ENCODE data around the gene MED1.
A peak's percentile ranks its signal among the peaks of the same experiment; 100 is the strongest.
"Not testable (repeated sequence)": the region's sequence is repeated elsewhere in the genome, so short reads cannot be mapped to it uniquely, and the experiment has no call there.

The MED1 gene

DNA sequence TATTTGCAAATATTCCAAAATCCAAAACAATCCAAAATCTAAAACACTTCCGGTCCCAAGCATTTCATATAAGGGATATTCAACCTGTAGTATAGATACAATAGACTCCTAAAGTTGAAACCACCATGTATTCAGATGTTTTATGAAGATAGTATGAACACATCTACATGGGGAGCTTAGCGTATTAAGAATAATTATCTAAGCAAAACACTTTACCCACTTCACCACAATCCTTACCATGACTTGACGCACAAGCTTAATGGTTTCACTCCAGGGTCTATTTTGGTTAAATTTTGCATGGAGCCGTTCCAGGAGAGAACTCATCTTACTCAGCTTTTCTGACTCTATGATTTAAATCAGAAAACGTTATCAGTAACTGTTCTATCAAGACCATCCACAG, 3.5 kb downstream of the MED1 start:
- no peak for DNase-seq (ENCODE audit: extremely low spot score, insufficient read length, low read depth)
- no peak for FAIRE-seq

DNA sequence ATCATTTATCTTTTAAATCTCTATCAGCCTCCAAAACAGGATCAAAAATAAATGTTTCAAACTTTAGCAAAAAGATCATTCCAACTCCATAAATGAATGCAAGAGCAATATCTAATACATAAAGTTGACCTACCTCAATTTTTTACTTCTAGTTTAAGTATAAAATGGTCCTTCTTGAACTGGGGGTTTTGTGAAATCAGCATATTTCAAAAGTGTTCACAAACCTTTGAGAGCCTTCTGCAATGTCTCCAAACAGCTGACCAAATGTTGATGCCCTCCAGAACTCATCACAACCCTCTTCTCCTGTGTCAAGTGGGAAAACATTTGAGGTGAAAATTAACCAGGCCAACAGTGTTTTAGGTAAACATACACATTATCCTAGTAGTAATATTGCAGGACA, 7.7 kb downstream of the MED1 start:
- DNase-seq (ENCODE audit: extremely low spot score, insufficient read length, low read depth) (no peak), FAIRE-seq (no peak)

GRCh38 chr17:39439868-39440267, 11.2 kb downstream of the MED1 start:
- FAIRE-seq = not testable (repeated sequence)

GRCh38 chr17:39429600-39429999, 21.5 kb downstream of the MED1 start:
- no peak for DNase-seq (ENCODE audit: extremely low spot score, insufficient read length, low read depth)
- no peak for FAIRE-seq

More at GRCh38 chr17:39439868-39440267, 11.2 kb downstream of the MED1 start:
- not testable (repeated sequence) for DNase-seq (ENCODE audit: extremely low spot score, insufficient read length, low read depth)

- DNase-seq (ENCODE audit: extremely low spot score, insufficient read length, low read depth) (no peak), FAIRE-seq (no peak)
Observed at GRCh38 chr17:39416141-39416540, 34.9 kb downstream of the MED1 start.

GRCh38 chr17:39410279-39410678, 40.8 kb downstream of the MED1 start:
- DNase-seq (ENCODE audit: extremely low spot score, insufficient read length, low read depth) = no peak
- no peak for FAIRE-seq

GRCh38 chr17:39408360-39408759, 42.7 kb downstream of the MED1 start:
- DNase-seq (ENCODE audit: extremely low spot score, insufficient read length, low read depth) = no peak
- no peak for FAIRE-seq

DNA sequence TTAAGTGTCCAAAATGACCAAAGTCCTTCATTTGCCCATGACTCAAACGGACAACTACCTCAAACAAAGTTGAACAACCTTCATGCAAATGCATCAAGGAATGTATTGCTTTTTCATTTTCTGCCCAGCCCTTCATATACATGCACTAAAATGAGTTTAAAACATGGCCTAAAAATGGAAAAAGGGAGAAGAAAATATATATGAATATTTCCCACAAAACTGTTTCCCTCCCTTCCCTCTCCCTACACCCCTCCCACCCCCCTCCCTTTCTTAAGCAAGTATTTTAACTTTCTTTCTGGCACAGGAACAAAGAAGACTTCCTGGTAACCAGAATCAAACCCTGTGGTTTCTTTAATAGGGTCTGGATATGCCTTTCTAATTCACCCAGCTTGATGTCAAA, 44.1 kb downstream of the MED1 start:
- DNase-seq (ENCODE audit: extremely low spot score, insufficient read length, low read depth) = no peak
- no peak for FAIRE-seq

- DNase-seq (ENCODE audit: extremely low spot score, insufficient read length, low read depth) = no peak
- FAIRE-seq = no peak
Observed at GRCh38 chr17:39405436-39405835, 45.6 kb downstream of the MED1 start.

DNA sequence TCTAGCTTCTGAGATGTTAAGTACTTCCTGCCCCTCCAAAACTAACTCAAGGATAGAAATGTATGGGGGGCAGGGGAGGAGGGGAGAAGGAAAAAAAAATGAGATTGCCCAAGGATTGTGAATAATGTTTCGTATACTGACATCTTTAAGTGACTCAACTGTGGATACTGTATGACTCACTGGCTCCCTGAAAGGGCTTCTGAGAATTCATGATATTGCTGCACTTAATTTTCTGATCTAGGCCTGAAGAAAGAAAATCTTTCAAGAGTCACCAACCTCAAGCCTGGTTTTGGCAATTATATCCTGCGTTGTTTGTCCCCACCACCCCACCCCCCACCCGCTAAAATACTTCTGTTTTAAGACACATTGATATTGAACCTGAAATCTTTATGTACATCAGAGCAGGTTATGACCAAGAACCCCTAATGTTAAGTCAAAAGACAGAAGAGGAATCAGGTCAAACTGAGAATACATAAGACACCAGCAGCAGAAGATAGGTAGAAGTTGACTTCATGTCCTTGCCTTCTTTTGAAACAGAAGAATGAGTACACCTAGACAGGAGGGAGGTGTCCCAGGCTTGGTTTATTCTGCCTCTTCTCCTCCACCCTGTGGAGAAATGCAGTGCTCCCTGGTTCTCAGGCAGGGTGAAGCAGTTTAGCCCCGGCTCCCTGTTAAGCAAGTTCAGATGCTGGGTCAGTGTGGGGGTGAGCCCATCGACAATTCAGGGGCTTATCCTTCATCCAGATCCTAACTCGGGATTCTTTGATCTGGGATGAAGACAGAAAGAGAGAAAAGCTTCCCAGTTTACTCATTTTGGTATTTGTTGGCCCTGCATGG, 46.3 kb downstream of the MED1 start:
- DNase-seq (ENCODE audit: extremely low spot score, insufficient read length, low read depth) (no peak), FAIRE-seq (no peak)

DNA sequence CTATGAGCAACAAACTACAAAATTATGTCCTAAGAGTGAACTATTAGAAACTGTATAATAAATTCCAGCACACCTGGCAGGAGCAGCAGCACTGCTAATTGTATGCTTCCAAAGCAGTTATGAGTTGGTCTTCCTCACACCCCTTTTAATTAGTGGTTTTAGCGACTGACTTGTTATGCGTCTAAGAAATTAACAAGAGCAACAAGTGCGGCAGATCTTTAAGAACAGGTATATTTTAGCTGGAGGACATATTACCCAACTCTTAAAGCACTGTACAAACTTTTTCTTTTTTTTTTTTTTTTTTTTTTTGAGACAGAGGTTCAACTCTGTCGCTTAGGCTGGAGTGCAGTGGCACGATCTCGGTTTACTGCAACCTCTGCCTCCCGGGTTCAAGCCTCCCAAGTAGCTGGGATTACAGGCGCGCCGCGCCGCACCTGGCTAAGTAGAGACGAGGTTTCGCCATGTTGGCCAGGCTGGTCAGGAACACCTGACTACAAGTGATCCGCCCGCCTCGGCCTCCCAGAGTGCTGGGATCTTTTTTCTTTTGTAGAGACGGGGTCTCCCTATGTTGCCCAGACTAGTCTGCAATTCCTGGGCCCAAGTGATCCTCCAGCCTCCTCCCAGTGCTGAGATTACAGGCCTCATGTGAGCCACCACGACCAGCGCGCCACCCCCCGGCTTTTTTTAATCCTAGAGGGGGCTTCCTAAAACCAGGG, 48.0 kb downstream of the MED1 start:
- no peak for DNase-seq (ENCODE audit: extremely low spot score, insufficient read length, low read depth)
- FAIRE-seq = no peak

GRCh38 chr17:39402244-39402889, 48.7 kb downstream of the MED1 start:
- FAIRE-seq (peak; percentile 92), DNase-seq (ENCODE audit: extremely low spot score, insufficient read length, low read depth) (peak; percentile 88)

DNA sequence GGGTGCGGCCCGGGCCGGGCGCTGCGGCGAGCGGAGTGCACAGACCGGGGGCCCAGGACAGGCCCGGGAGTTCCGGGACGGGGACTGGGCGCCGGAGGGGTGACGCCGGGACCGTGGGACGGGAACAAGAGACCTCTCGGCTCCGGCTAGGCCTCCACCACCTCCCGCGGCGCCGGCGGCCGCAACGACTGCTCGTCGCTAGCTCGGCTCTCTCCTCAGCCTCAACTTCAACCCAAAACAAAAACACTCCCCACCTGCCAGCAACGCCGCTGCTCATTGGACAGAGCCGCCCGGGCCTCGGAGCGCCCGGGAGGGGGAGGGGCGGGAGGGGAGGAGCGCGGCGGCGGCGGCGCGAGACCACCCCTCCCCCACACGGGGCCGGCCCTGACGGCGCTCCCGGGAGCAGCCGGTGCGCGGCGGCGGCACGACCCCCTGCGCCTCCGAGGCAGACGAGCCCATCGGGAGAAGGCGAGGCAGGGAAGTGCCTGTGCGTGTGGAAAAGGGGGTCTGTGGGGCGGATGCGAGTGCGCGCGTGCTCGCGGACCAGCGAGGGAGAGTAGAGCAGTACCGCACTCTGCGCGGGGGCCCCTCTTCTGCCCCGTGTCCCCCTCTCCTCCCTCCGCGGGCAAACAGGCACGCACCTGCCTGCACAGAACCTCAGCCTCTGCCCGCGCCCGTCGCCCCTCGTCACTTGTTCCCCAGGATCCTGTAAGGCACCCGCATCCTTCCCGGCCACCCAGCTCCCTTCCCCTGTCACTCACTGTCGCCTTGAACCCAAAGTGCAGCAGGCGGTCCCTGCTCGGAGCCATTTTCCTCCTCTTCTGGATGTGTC, 49.4 kb downstream of the MED1 start, which contains the start of gene FBXL20:
TSS of gene FBXL20 (minus strand) at position 215 of the 832 bp plus-strand sequence. CDS start 224 bp downstream, outside the sequence.
- FAIRE-seq = peak; percentile 84
- peak; percentile 94 for DNase-seq (ENCODE audit: extremely low spot score, insufficient read length, low read depth)

DNA sequence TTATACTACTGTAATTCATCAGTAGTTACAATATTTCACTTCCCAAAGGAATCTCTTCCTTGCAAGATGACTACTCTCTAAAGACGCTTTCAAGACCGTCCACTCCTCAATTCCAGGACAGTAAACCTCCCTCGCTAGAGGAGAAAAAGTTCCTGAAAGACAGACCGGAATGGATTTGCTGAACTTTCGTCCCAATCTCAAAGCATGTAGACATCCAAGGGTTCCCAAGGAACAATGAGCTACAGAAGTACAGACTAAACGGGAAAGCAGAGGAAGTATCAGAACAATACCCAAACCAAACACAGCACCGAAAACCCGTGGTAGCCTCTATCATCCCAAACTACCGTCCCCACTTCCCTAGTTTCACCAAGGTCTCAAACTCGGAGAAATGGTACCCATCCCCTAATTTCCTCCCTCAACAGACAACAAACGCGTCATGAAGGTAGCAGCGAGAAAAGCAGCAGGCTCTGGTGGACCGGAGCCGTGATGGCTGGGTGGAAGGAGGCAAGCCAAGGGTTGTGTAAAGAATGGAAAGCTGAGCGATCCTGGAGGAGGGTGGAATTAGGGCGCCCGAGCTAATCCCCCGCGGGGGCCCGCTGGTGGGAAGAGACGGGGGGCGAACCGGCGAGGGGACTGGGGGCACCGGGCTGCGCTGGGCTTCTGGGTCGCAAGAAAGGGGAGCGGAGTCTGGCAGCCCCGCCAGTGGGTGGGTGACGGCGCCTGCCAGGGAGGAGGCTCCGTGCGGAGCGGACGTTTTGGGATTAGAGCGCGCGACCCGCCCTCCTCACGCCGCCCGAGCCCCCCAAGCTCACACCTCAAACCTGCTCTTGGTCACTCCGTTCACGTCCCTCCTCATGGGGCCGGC, 50.3 kb downstream of the MED1 start:
- FAIRE-seq = no peak
- no peak for DNase-seq (ENCODE audit: extremely low spot score, insufficient read length, low read depth)

DNA sequence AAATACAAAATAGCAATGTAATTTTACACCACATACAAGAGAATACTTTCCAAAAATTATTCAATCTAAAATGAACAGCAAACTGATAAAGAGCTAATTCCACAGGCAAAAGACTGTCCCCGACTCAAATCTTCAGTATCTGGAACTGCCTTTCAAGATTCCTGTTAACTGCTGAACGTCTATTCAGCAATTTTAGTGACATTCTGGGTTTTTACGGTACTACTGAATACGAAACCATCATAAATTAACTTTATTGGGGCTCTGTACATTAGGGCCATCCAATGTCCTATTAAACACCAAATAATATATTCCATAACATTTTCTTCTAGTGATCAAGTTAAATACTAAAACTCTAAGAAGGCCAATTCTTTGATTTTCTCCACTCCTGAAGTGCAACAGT, 51.3 kb downstream of the MED1 start:
- DNase-seq (ENCODE audit: extremely low spot score, insufficient read length, low read depth) = no peak
- FAIRE-seq = no peak

GRCh38 chr17:39393736-39394135, 57.3 kb downstream of the MED1 start:
- no peak for DNase-seq (ENCODE audit: extremely low spot score, insufficient read length, low read depth)
- no peak for FAIRE-seq

DNA sequence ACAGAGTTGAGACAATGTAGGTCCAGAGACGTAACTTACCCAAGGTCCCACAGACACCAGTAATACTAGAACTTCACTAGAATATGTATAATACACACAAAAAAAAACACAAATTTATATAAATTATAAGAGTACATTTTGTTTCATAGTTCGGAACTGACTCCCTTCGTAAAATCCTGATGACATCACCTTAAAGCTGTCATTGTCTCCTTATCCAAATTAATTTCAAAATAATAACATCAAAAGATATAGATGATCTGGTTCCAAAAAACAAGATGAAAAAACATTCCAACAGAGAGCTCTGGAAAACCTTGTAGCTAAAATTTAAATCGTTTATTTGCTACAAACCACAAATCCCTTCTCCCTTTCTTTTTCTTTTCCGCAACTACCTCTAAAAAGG, 59.6 kb downstream of the MED1 start:
- FAIRE-seq = no peak
- no peak for DNase-seq (ENCODE audit: extremely low spot score, insufficient read length, low read depth)

GRCh38 chr17:39385040-39385439, 66.0 kb downstream of the MED1 start:
- DNase-seq (ENCODE audit: extremely low spot score, insufficient read length, low read depth) = no peak
- FAIRE-seq = no peak

GRCh38 chr17:39380144-39380543, 70.9 kb downstream of the MED1 start:
- no peak for FAIRE-seq
- no peak for DNase-seq (ENCODE audit: extremely low spot score, insufficient read length, low read depth)

Data from GM18507 (cell line).